Neural cell (in vitro differentiated cells): Measurements from ENCODE around the gene ACSS3. TPM values are rescaled to one million over a fixed set of nuclear protein-coding genes. Genes with fewer than 3 reads are reported as not detected.

Experiments
- H2AFZ ChIP-seq: fragments of 200-600, 300-800 bp; sonication (generic), shearing (Covaris generic); 2 replicates; pipeline ENCODE4 v1.6.0; 2014; ENCODE audit warnings: low read depth, mild to moderate bottlenecking, antibody characterized with exemption, low read length, moderate library complexity
- H3F3A ChIP-seq: fragments of 200-600 bp; shearing (Covaris generic); 2 replicates; pipeline ENCODE4 v1.6.1; 2016; ENCODE audit warnings: mild to moderate bottlenecking, moderate library complexity, mixed read lengths, antibody characterized with exemption, low read length; ENCODE audit not compliant: insufficient read depth, poor library complexity, severe bottlenecking
- H3K27ac ChIP-seq: fragments of 200-600, 300-800 bp; sonication (generic), shearing (Covaris generic); 2 replicates; pipeline ENCODE4 v1.5.1; 2014; ENCODE audit warnings: mild to moderate bottlenecking, low read length, moderate library complexity
- H3K27me3 ChIP-seq: fragments of 300-800, 200-600 bp; sonication (generic), shearing (Covaris generic); 2 replicates; pipeline ENCODE4 v1.6.0; 2014; ENCODE audit warnings: mild to moderate bottlenecking, low read depth, low read length, moderate library complexity; ENCODE audit not compliant: insufficient read depth
- H3K36me3 ChIP-seq: fragments of 300-800, 200-600 bp; sonication (generic), shearing (Covaris generic); 2 replicates; pipeline ENCODE4 v1.5.1; 2014; ENCODE audit warnings: mild to moderate bottlenecking, antibody characterized with exemption, low read length, moderate library complexity; ENCODE audit not compliant: insufficient read depth
- H3K4me2 ChIP-seq: fragments of 300-800, 200-600 bp; sonication (generic), shearing (Covaris generic); 2 replicates; pipeline ENCODE4 v1.6.0; 2014; ENCODE audit warnings: mild to moderate bottlenecking, low read length
- H3K4me3 ChIP-seq: fragments of 300-800, 200-600 bp; sonication (generic), shearing (Covaris generic); 2 replicates; pipeline ENCODE4 v1.5.1; 2014; ENCODE audit warnings: mild to moderate bottlenecking, low read length, moderate library complexity
- H3K79me2 ChIP-seq: fragments of 200-600 bp; shearing (Covaris generic); replicated peaks from 2 replicates; pipeline ENCODE4 v1.6.0; 2014; ENCODE audit warnings: mild to moderate bottlenecking, low read length, moderate library complexity; ENCODE audit not compliant: insufficient read depth
- H3K9ac ChIP-seq: fragments of 300-800, 200-600 bp; sonication (generic), shearing (Covaris generic); 2 replicates; pipeline ENCODE4 v1.6.1; 2016; ENCODE audit warnings: mild to moderate bottlenecking, low read length, mixed read lengths
- H3K9me2 ChIP-seq: fragments of 200-600 bp; shearing (Covaris generic); 2 replicates; pipeline ENCODE4 v1.6.1; 2016; ENCODE audit warnings: mild to moderate bottlenecking, low read length, mixed read lengths; ENCODE audit not compliant: insufficient read depth
- H3K9me3 ChIP-seq: fragments of 200-600, 300-800 bp; sonication (generic), shearing (Covaris generic); 2 replicates; pipeline ENCODE4 v1.6.1; 2016; ENCODE audit warnings: mild to moderate bottlenecking, mixed run types, low read length, moderate library complexity, mixed read lengths
- H4K20me1 ChIP-seq: fragments of 200-600 bp; shearing (Covaris generic); 2 replicates; pipeline ENCODE4 v1.6.1; 2016; ENCODE audit warnings: mild to moderate bottlenecking, mixed run types; ENCODE audit not compliant: insufficient read depth
- CTCF ChIP-seq: fragments of 450-650 bp; IDR thresholded peaks from 2 replicates; pipeline ENCODE4 v1.5.1; 2014; ENCODE audit warnings: antibody characterized with exemption, mild to moderate bottlenecking, moderate library complexity; ENCODE audit not compliant: poor library complexity, severe bottlenecking
- EP300 ChIP-seq: fragments of 450-650 bp; conservative IDR thresholded peaks from 2 replicates; pipeline ENCODE4 v1.6.1; 2014; ENCODE audit warnings: antibody characterized with exemption, mild to moderate bottlenecking, moderate library complexity; ENCODE audit not compliant: poor library complexity, severe bottlenecking
- EZH2 ChIP-seq: fragments of 200-600, 300-800 bp; shearing (Covaris generic), sonication (generic); IDR thresholded peaks from 2 replicates; pipeline ENCODE4 v1.6.1; 2014; ENCODE audit warnings: antibody characterized with exemption, low read length, borderline replicate concordance, mild to moderate bottlenecking; ENCODE audit not compliant: insufficient read depth, poor library complexity, severe bottlenecking
- MXI1 ChIP-seq: fragments of 450-650 bp; conservative IDR thresholded peaks from 2 replicates; pipeline ENCODE4 v1.6.1; 2014; ENCODE audit warnings: antibody characterized with exemption, mild to moderate bottlenecking; ENCODE audit not compliant: poor library complexity, severe bottlenecking
- POLR2AphosphoS5 ChIP-seq: IDR thresholded peaks from 2 replicates; pipeline ENCODE4 v1.6.1; 2012
- RAD21 ChIP-seq: fragments of 450-650 bp; conservative IDR thresholded peaks from 2 replicates; pipeline ENCODE4 v1.6.1; 2014; ENCODE audit warnings: antibody characterized with exemption, mild to moderate bottlenecking, moderate library complexity
- REST ChIP-seq: IDR thresholded peaks from 2 replicates; pipeline ENCODE4 v1.6.1; 2012; ENCODE audit warnings: borderline replicate concordance
- SMC3 ChIP-seq: fragments of 450-650 bp; conservative IDR thresholded peaks from 2 replicates; pipeline ENCODE4 v1.6.1; 2014; ENCODE audit warnings: antibody characterized with exemption, mild to moderate bottlenecking, moderate library complexity; ENCODE audit not compliant: poor library complexity
- TAF1 ChIP-seq: IDR thresholded peaks from 2 replicates; pipeline ENCODE4 v1.6.1; 2012; ENCODE audit warnings: low read depth
- polyA plus RNA-seq: library from polyadenylated mRNA; depleted of rRNA; stranded (reverse); fragments of >200 nt; gene quantifications from 2 replicates; pipeline ENCODE4 v1.2.3, GENCODE V29; 2014

The ACSS3 gene
- polyA plus RNA-seq, 1 donor from 2014 or later: 0.31 TPM

GRCh38 chr12:81089412-81089811, 11.5 kb downstream of the ACSS3 start:
- H3K9me2 ChIP-seq: no peaks in the 10 kb centered on the region
- H3K27me3 ChIP-seq: no peaks in the 10 kb centered on the region
- no peaks in the 10 kb centered on the region for H3K9me3 ChIP-seq
- no peaks in the 10 kb centered on the region for H3K36me3 ChIP-seq
- no peaks in the 10 kb centered on the region for H3K79me2 ChIP-seq
- H3K4me3 ChIP-seq: no peak overlapping the region
- no peak overlapping the region for H3K27ac ChIP-seq
- H3K9ac ChIP-seq: no peak overlapping the region
- no peaks in the 10 kb centered on the region for H4K20me1 ChIP-seq
- no peak overlapping the region for H3K4me2 ChIP-seq
- TF ChIP-seq RAD21 (no peak), EZH2 (no peak), EP300 (no peak), MXI1 (no peak), REST (no peak), TAF1 (no peak), CTCF (no peak), SMC3 (no peak), POLR2AphosphoS5 (no peak)
- H2AFZ ChIP-seq: no peak overlapping the region
- H3F3A ChIP-seq: no peaks in the 10 kb centered on the region

- Histone ChIP-seq H3K27ac (no peak overlapping the region), H3F3A (no peaks in the 10 kb centered on the region), H3K36me3 (no peaks in the 10 kb centered on the region), H2AFZ (no peak overlapping the region), H4K20me1 (no peaks in the 10 kb centered on the region), H3K9ac (no peak overlapping the region), H3K4me3 (no peak overlapping the region), H3K79me2 (no peaks in the 10 kb centered on the region), H3K9me3 (no peaks in the 10 kb centered on the region), H3K4me2 (no peak overlapping the region), H3K9me2 (no peaks in the 10 kb centered on the region), H3K27me3 (no peaks in the 10 kb centered on the region)
- TF ChIP-seq EP300 (no peak), SMC3 (no peak), MXI1 (no peak), POLR2AphosphoS5 (no peak), EZH2 (no peak), RAD21 (no peak), CTCF (no peak), REST (no peak), TAF1 (no peak)
Observed at GRCh38 chr12:81092053-81092452, 14.2 kb downstream of the ACSS3 start.
